ENCODE results near the gene CACNB1. TPM values are rescaled to one million over a fixed set of nuclear protein-coding genes. Genes with fewer than 3 reads are reported as not detected.

Gene CACNB1
- total and polyA plus RNA-seq, 2 of the 13 experiments (the other 11 are each of a cell fraction or from before 2014, with no cell fraction given): 0.75 to 1.5 TPM

DNA sequence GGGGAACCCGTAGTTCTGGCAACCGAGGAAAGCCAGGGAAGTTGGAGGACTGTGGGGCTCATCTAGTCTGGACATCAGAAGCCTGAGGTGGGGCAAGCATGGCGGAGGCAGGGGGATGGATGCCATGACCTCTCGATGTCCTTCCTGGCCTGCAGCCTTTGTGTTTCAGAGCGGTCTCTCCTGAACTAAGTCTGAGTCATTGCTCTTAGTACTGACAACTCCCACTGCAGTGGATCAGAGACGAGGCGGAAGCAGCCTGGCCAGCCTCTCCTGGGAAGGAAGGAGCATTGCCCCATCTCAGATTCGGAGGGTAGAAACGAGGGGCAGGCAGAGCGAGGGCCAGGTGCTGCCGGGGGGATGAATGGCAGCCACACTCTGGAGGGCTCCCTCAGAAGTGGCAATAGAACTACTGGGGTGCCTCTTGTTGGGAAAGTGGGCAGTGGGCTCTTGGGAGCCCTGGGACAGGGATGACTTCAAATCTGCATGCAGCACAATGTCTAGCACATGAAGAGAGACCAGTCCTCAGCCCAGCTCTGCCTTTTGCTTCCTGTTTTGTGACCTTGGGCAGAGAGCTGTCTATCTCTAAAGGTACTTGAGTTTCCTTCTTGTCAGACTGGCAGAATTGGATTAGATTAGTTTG is 31.9 kb upstream of the CACNB1 start (continued):
- TF ChIP-seq, protein P1, sequence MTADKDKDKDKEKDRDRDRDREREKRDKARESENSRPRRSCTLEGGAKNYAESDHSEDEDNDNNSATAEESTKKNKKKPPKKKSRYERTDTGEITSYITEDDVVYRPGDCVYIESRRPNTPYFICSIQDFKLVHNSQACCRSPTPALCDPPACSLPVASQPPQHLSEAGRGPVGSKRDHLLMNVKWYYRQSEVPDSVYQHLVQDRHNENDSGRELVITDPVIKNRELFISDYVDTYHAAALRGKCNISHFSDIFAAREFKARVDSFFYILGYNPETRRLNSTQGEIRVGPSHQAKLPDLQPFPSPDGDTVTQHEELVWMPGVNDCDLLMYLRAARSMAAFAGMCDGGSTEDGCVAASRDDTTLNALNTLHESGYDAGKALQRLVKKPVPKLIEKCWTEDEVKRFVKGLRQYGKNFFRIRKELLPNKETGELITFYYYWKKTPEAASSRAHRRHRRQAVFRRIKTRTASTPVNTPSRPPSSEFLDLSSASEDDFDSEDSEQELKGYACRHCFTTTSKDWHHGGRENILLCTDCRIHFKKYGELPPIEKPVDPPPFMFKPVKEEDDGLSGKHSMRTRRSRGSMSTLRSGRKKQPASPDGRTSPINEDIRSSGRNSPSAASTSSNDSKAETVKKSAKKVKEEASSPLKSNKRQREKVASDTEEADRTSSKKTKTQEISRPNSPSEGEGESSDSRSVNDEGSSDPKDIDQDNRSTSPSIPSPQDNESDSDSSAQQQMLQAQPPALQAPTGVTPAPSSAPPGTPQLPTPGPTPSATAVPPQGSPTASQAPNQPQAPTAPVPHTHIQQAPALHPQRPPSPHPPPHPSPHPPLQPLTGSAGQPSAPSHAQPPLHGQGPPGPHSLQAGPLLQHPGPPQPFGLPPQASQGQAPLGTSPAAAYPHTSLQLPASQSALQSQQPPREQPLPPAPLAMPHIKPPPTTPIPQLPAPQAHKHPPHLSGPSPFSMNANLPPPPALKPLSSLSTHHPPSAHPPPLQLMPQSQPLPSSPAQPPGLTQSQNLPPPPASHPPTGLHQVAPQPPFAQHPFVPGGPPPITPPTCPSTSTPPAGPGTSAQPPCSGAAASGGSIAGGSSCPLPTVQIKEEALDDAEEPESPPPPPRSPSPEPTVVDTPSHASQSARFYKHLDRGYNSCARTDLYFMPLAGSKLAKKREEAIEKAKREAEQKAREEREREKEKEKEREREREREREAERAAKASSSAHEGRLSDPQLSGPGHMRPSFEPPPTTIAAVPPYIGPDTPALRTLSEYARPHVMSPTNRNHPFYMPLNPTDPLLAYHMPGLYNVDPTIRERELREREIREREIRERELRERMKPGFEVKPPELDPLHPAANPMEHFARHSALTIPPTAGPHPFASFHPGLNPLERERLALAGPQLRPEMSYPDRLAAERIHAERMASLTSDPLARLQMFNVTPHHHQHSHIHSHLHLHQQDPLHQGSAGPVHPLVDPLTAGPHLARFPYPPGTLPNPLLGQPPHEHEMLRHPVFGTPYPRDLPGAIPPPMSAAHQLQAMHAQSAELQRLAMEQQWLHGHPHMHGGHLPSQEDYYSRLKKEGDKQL (CRISPR knock-in tag; IDR thresholded peaks at IDR 0.05; ENCODE audit: low read depth): no peak
- TF ChIP-seq ZBTB44 (CRISPR knock-in tag; IDR thresholded peaks at IDR 0.05): no peak
- no peak for TF ChIP-seq ZIK1 (CRISPR knock-in tag; IDR thresholded peaks at IDR 0.05; ENCODE audit: borderline replicate concordance, low read depth)
- TF ChIP-seq ZNF768 (CRISPR knock-in tag; IDR thresholded peaks at IDR 0.05): peak; percentile 22; the same call in 1 of the 2 replicates
- TF ChIP-seq NR2C2 (CRISPR knock-in tag; IDR thresholded peaks at IDR 0.05; ENCODE audit: borderline replicate concordance): peak; percentile 50
- TF ChIP-seq, protein P2, sequence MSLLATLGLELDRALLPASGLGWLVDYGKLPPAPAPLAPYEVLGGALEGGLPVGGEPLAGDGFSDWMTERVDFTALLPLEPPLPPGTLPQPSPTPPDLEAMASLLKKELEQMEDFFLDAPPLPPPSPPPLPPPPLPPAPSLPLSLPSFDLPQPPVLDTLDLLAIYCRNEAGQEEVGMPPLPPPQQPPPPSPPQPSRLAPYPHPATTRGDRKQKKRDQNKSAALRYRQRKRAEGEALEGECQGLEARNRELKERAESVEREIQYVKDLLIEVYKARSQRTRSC (CRISPR knock-in tag; IDR thresholded peaks at IDR 0.05; ENCODE audit: low read depth): no peak
- TF ChIP-seq MTF2 (CRISPR knock-in tag; IDR thresholded peaks at IDR 0.05; ENCODE audit: borderline replicate concordance): no peak
- no peak for TF ChIP-seq ZNF3 (CRISPR knock-in tag; IDR thresholded peaks at IDR 0.05)
